ENCODE data around the gene CCL17. TPM values are rescaled to one million over a fixed set of nuclear protein-coding genes. Genes with fewer than 3 reads are reported as not detected.

Gene CCL17
- total and polyA plus RNA-seq, 2 of the 4 experiments (the other 2 are of a cell fraction): not detected

DNA sequence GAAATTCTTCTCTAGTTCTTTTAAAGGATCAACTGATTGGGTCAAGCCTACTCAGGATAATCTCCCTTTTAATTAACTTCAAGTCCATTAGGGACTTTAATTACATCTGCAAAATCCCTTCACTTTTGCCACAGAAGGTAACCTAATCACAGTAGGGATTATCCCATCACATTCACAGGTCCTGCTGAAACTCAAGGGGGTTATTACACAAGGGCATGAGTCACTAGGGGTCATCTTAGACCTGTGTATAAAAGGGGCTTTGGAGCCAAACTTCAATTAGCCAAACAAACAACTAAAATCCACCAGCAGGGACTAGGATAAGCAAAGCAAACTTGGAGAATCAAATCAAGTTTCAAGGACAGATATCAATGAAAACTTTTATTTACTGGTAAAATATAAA, 23.3 kb downstream of the CCL17 start:
- Histone ChIP-seq H3K27me3 (ENCODE audit: control insufficient read depth, insufficient read depth, low read length) (no peaks in the 10 kb centered on the region), H4K91ac (ENCODE audit: insufficient read depth, low read depth, low read length) (no peak overlapping the region), H2BK15ac (ENCODE audit: low read depth, low read length) (no peak overlapping the region), H3K79me1 (ENCODE audit: low read depth in 1 of 2, low read length in 2 of 2) (no peaks in the 10 kb centered on the region), H4K5ac (ENCODE audit: low read depth, low read length) (no peak overlapping the region), H3K9ac (ENCODE audit: low read depth, low read length) (no peak overlapping the region), H2BK120ac (ENCODE audit: low read depth, low read length) (no peak overlapping the region), H3K27ac (ENCODE audit: insufficient read depth, low read length) (no peak overlapping the region), H4K8ac (ENCODE audit: low read depth in 2 of 2, low read length in 2 of 2) (no peak overlapping the region), H4K20me1 (ENCODE audit: insufficient read depth, low read length) (no peaks in the 10 kb centered on the region), H3K4me3 (ENCODE audit: insufficient read depth, low read depth, low read length) (no peak overlapping the region), H3K4me1 (ENCODE audit: control insufficient read depth, insufficient read depth, low read length) (no peaks in the 10 kb centered on the region; the same call in 1 of the 2 replicates), H3K9me1 (ENCODE audit: insufficient read depth, low read length) (no peaks in the 10 kb centered on the region), H3K14ac (replicated peaks; ENCODE audit: low read depth, low read length) (no peak overlapping the region), H2AFZ (replicated peaks; ENCODE audit: low read length, poor library complexity) (no peak overlapping the region), H3K23ac (ENCODE audit: low read depth, low read length) (no peak overlapping the region), H3K9me3 (ENCODE audit: control insufficient read depth, insufficient read depth, low read length) (no peaks in the 10 kb centered on the region), H2BK5ac (ENCODE audit: low read depth, low read length, poor library complexity, severe bottlenecking) (no peak overlapping the region), H3K56ac (ENCODE audit: extremely low read depth, insufficient read depth, low read length) (no peak overlapping the region), H3K4me2 (ENCODE audit: low read depth, low read length) (no peak overlapping the region), H2BK20ac (ENCODE audit: low read depth, low read length) (no peak overlapping the region), H3K4ac (ENCODE audit: low read depth, low read length) (no peak overlapping the region), H2AK5ac (ENCODE audit: low read depth, low read length) (no peak overlapping the region), H3K36me3 (ENCODE audit: control insufficient read depth, insufficient read depth, low read length) (peaks cover 38% of the 10 kb centered on the region), H2AK9ac (replicated peaks; ENCODE audit: low read depth, low read length, poor library complexity) (no peak overlapping the region), H3K18ac (ENCODE audit: low read depth, low read length) (no peak overlapping the region)
- no peak; the same call in 1 of the 2 replicates for ATAC-seq (ENCODE audit: low read depth)
- intact Hi-C loops (cut with micrococcal nuclease) (no loop called here), in situ Hi-C loops (cut with MboI; ENCODE audit: low sequenced_read_pairs) (no loop called here), dilution Hi-C loops (cut with HindIII; ENCODE audit: low sequenced_read_pairs, unreplicated experiment) (no loop called here)
- BruUV-seq (replicated peaks): no TSS peak
- CTCF ChIA-PET: no interaction called here
- TF ChIP-seq, protein P1, sequence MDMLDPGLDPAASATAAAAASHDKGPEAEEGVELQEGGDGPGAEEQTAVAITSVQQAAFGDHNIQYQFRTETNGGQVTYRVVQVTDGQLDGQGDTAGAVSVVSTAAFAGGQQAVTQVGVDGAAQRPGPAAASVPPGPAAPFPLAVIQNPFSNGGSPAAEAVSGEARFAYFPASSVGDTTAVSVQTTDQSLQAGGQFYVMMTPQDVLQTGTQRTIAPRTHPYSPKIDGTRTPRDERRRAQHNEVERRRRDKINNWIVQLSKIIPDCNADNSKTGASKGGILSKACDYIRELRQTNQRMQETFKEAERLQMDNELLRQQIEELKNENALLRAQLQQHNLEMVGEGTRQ (IDR thresholded peaks at IDR 0.05; ENCODE audit: low read depth, low read length): no peak
- TF ChIP-seq, protein P2, sequence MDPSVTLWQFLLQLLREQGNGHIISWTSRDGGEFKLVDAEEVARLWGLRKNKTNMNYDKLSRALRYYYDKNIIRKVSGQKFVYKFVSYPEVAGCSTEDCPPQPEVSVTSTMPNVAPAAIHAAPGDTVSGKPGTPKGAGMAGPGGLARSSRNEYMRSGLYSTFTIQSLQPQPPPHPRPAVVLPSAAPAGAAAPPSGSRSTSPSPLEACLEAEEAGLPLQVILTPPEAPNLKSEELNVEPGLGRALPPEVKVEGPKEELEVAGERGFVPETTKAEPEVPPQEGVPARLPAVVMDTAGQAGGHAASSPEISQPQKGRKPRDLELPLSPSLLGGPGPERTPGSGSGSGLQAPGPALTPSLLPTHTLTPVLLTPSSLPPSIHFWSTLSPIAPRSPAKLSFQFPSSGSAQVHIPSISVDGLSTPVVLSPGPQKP (IDR thresholded peaks at IDR 0.05; ENCODE audit: borderline replicate concordance, low read depth, low read length): no peak
- POLR2A ChIA-PET (ENCODE audit: unreplicated experiment): no interaction called here
- peak; percentile 15 for DNase-seq

All from IMR-90 (cell line).